Left ventricle myocardium inferior (tissue), 1 donor: ENCODE measurements around the gene FAM170B. TPM values are rescaled to one million over a fixed set of nuclear protein-coding genes. Genes with fewer than 3 reads are reported as not detected.

ENCODE experiments used
- DNase-seq: peaks from one replicate; pipeline ENCODE4 v3.0.0-alpha.2; 2020
- H3K27ac ChIP-seq: fragments of 200-600 bp; replicated peaks from 2 replicates; pipeline ENCODE4 v1.8.0; 2021
- H3K27me3 ChIP-seq: fragments of 200-600 bp; 2 replicates; pipeline ENCODE4 v1.8.0; 2021; ENCODE audit warnings: low read depth
- H3K36me3 ChIP-seq: fragments of 200-600 bp; 2 replicates; pipeline ENCODE4 v1.8.0; 2021
- H3K4me1 ChIP-seq: fragments of 200-600 bp; 2 replicates; pipeline ENCODE4 v1.8.0; 2021
- H3K4me3 ChIP-seq: fragments of 200-600 bp; 2 replicates; pipeline ENCODE4 v1.8.0; 2021; ENCODE audit warnings: mild to moderate bottlenecking, moderate library complexity
- H3K9me3 ChIP-seq: fragments of 200-600 bp; replicated peaks from 2 replicates; pipeline ENCODE4 v1.8.0; 2021
- CTCF ChIP-seq: fragments of 200-600 bp; IDR thresholded peaks from 2 replicates; pipeline ENCODE4 v1.8.0; 2021; ENCODE audit warnings: antibody characterized with exemption, mild to moderate bottlenecking, borderline replicate concordance
- intact Hi-C: fragments of 100-400 bp; cut with micrococcal nuclease; formaldehyde crosslinking; loops from one replicate; pipeline ENCODE4 v1.11.0; 2022
- total RNA-seq: library from RNA; stranded (reverse); fragmentation: NEBNext Ultra II Directional; extraction: Animal tissue kit (Norgen Biotek cat#: 25700); gene quantifications from one replicate; pipeline ENCODE4 v1.2.1, GENCODE V29; 2021
- donor health status: DM: no; HTN: yes; CAD: no; lungs with severe emphysema.

FAM170B gene
- total RNA-seq, 1 donor from 2014 or later = not detected

GRCh38 chr10:49117376-49118070 is 16.3 kb downstream of the FAM170B start:
- intact Hi-C loops = no loop called here
- H3K4me1 ChIP-seq = peaks cover 36% of the 10 kb centered on the region
- H3K27me3 ChIP-seq = no peaks in the 10 kb centered on the region
- no peak for DNase-seq
- no peaks in the 10 kb centered on the region for H3K9me3 ChIP-seq
- no peak for TF ChIP-seq CTCF
- H3K36me3 ChIP-seq = no peaks in the 10 kb centered on the region
- no peak overlapping the region for H3K4me3 ChIP-seq
- H3K27ac ChIP-seq = no peak overlapping the region

- no peaks in the 10 kb centered on the region for H3K9me3 ChIP-seq
- H3K4me1 ChIP-seq = peaks cover 44% of the 10 kb centered on the region
- intact Hi-C loops = no loop called here
- DNase-seq = no peak
- TF ChIP-seq CTCF = no peak
- H3K27ac ChIP-seq = peak overlapping the region; percentile 68
- H3K36me3 ChIP-seq = no peaks in the 10 kb centered on the region
- H3K27me3 ChIP-seq = no peaks in the 10 kb centered on the region
- H3K4me3 ChIP-seq = no peak overlapping the region
These were observed 17.1 kb downstream of the FAM170B start for GRCh38 chr10:49116509-49117375.

- no peaks in the 10 kb centered on the region for H3K36me3 ChIP-seq
- peaks cover 52% of the 10 kb centered on the region for H3K4me1 ChIP-seq
- H3K27ac ChIP-seq = peak overlapping the region; percentile 68
- DNase-seq = no peak
- H3K9me3 ChIP-seq = no peaks in the 10 kb centered on the region
- intact Hi-C loops = no loop called here
- no peak for TF ChIP-seq CTCF
- H3K27me3 ChIP-seq = no peaks in the 10 kb centered on the region
- H3K4me3 ChIP-seq = peak overlapping the region; percentile 77
These were observed 17.9 kb downstream of the FAM170B start for GRCh38 chr10:49115796-49116508.

- Histone ChIP-seq H3K27ac (peak within 1 kb of the TSS; percentile 88), H3K4me3 (peak within 1 kb of the TSS; percentile 77), H3K36me3 (no peaks in the 10 kb centered on the region), H3K27me3 (no peaks in the 10 kb centered on the region), H3K4me1 (peaks cover 59% of the 10 kb centered on the region), H3K9me3 (no peaks in the 10 kb centered on the region)
- peak; percentile 61 for DNase-seq
- intact Hi-C loops = no loop called here
- no peak for TF ChIP-seq CTCF
These were observed 18.6 kb downstream of the FAM170B start, which contains the start of gene VSTM4 for GRCh38 chr10:49115015-49115795. Gene VSTM4, minus strand, starts transcription at chr10:49115522. Its CDS starts 37 bp downstream, at chr10:49115485.

- H3K36me3 ChIP-seq = no peaks in the 10 kb centered on the region
- H3K9me3 ChIP-seq = no peaks in the 10 kb centered on the region
- no peak for DNase-seq
- intact Hi-C loops = no loop called here
- no peaks in the 10 kb centered on the region for H3K27me3 ChIP-seq
- TF ChIP-seq CTCF = no peak
- peaks cover 65% of the 10 kb centered on the region for H3K4me1 ChIP-seq
- peak overlapping the region; percentile 77 for H3K4me3 ChIP-seq
- peak overlapping the region; percentile 88 for H3K27ac ChIP-seq
These were observed 19.2 kb downstream of the FAM170B start for GRCh38 chr10:49114718-49115014.
